ENCODE results near the gene GOLGB1.

The GOLGB1 gene

GRCh38 chr3:121681792-121682191 lies 67.7 kb downstream of the GOLGB1 start:
- no peak for DNase-seq (ENCODE audit: low read depth in 2 of 2)

- no peak for DNase-seq (ENCODE audit: low read depth in 2 of 2)
Observed at GRCh38 chr3:121677141-121677540, 72.4 kb downstream of the GOLGB1 start.

- DNase-seq (ENCODE audit: low read depth in 2 of 2): no peak
Observed at GRCh38 chr3:121670676-121671075, 78.9 kb downstream of the GOLGB1 start.

- DNase-seq (ENCODE audit: low read depth in 2 of 2): no peak
Observed at GRCh38 chr3:121667333-121667732, 82.2 kb downstream of the GOLGB1 start.

GRCh38 chr3:121665488-121665887 lies 84.1 kb downstream of the GOLGB1 start:
- DNase-seq (ENCODE audit: low read depth in 2 of 2): no peak

- DNase-seq (ENCODE audit: low read depth in 2 of 2): no peak
Observed at GRCh38 chr3:121663171-121663847, 86.2 kb downstream of the GOLGB1 start.

GRCh38 chr3:121662742-121663141 lies 86.8 kb downstream of the GOLGB1 start:
- DNase-seq (ENCODE audit: low read depth in 2 of 2): no peak

GRCh38 chr3:121661376-121661775 lies 88.2 kb downstream of the GOLGB1 start:
- no peak for DNase-seq (ENCODE audit: low read depth in 2 of 2)

- peak; percentile 49 to 57 for DNase-seq (ENCODE audit: low read depth in 2 of 2)
Observed at GRCh38 chr3:121660356-121661171, 89.0 kb downstream of the GOLGB1 start, which contains the start of gene HCLS1. TSS of gene HCLS1 (minus strand) at chr3:121660903. CDS start at chr3:121658347, 2,556 bp downstream.

- no peak for DNase-seq (ENCODE audit: low read depth in 2 of 2)
Observed at GRCh38 chr3:121659586-121659985, 90.0 kb downstream of the GOLGB1 start.

GRCh38 chr3:121658716-121659435 lies 90.7 kb downstream of the GOLGB1 start:
- no peak for DNase-seq (ENCODE audit: low read depth in 2 of 2)

- DNase-seq (ENCODE audit: low read depth in 2 of 2): no peak
Observed at GRCh38 chr3:121654493-121655385, 94.8 kb downstream of the GOLGB1 start.

- no peak for DNase-seq (ENCODE audit: low read depth in 2 of 2)
Observed at GRCh38 chr3:121651684-121652083, 97.9 kb downstream of the GOLGB1 start.

- DNase-seq (ENCODE audit: low read depth in 2 of 2): no peak
Observed at GRCh38 chr3:121649645-121650044, 99.9 kb downstream of the GOLGB1 start.

GRCh38 chr3:121648219-121648958 lies 101.2 kb downstream of the GOLGB1 start:
- DNase-seq (ENCODE audit: low read depth in 2 of 2): no peak

GRCh38 chr3:121645054-121645453 lies 104.5 kb downstream of the GOLGB1 start:
- no peak for DNase-seq (ENCODE audit: low read depth in 2 of 2)

- DNase-seq (ENCODE audit: low read depth in 2 of 2): no peak
Observed at GRCh38 chr3:121642601-121643314, 106.8 kb downstream of the GOLGB1 start.

- DNase-seq (ENCODE audit: low read depth in 2 of 2): no peak
Observed at GRCh38 chr3:121641127-121641526, 108.4 kb downstream of the GOLGB1 start.

GRCh38 chr3:121637922-121638321 lies 111.6 kb downstream of the GOLGB1 start:
- DNase-seq (ENCODE audit: low read depth in 2 of 2): no peak

GRCh38 chr3:121630355-121630754 lies 119.2 kb downstream of the GOLGB1 start:
- DNase-seq (ENCODE audit: low read depth in 2 of 2): no peak
